T-helper 2 cell treated with Interferon-gamma antibody and Interleukin-4, amounts not matched to agents 100 ng/mL and 5 ng/mL, for 36 hours (primary cell): ENCODE data around the gene PTPRT. TPM values are rescaled to one million over a fixed set of nuclear protein-coding genes. Genes with fewer than 3 reads are reported as not detected.
"Not testable (repeated sequence)": the region's sequence is repeated elsewhere in the genome, so short reads cannot be mapped to it uniquely, and the experiment has no call there.

ENCODE experiments used
- intact Hi-C: fragments of 100-400 bp; cut with micrococcal nuclease; formaldehyde crosslinking; loops from one replicate; pipeline ENCODE4 v1.15.1; 2023
- total RNA-seq: library from RNA; stranded (reverse); gene quantifications from 2 replicates; pipeline ENCODE4 v1.2.3, GENCODE V29; 2022

Gene PTPRT
- total RNA-seq, 1 donor from 2014 or later = not detected

GRCh38 chr20:42919316-42919715 lies 270.4 kb downstream of the PTPRT start:
- intact Hi-C loops = no loop called here

GRCh38 chr20:42915081-42915480 lies 274.6 kb downstream of the PTPRT start:
- intact Hi-C loops = no loop called here

GRCh38 chr20:42914302-42914701 lies 275.4 kb downstream of the PTPRT start:
- intact Hi-C loops = no loop called here

- intact Hi-C loops = not testable (repeated sequence)
Measured at GRCh38 chr20:42910808-42911207, 278.9 kb downstream of the PTPRT start.

GRCh38 chr20:42907730-42908129 lies 282.0 kb downstream of the PTPRT start:
- intact Hi-C loops = no loop called here

GRCh38 chr20:42906120-42906519 lies 283.6 kb downstream of the PTPRT start:
- intact Hi-C loops = no loop called here

GRCh38 chr20:42902509-42902908 lies 287.2 kb downstream of the PTPRT start:
- intact Hi-C loops = no loop called here

GRCh38 chr20:42901689-42902440 lies 287.8 kb downstream of the PTPRT start:
- intact Hi-C loops = no loop called here

- intact Hi-C loops = not testable (repeated sequence)
Measured at GRCh38 chr20:42900764-42901163, 288.9 kb downstream of the PTPRT start.

GRCh38 chr20:42895020-42895419 lies 294.7 kb downstream of the PTPRT start:
- intact Hi-C loops = no loop called here

- intact Hi-C loops = no loop called here
Measured at GRCh38 chr20:42894483-42894882, 295.2 kb downstream of the PTPRT start.

GRCh38 chr20:42889517-42889916 lies 300.2 kb downstream of the PTPRT start:
- intact Hi-C loops = no loop called here

GRCh38 chr20:42887281-42887680 lies 302.4 kb downstream of the PTPRT start:
- intact Hi-C loops = no loop called here

- intact Hi-C loops = no loop called here
Measured at GRCh38 chr20:42886801-42887200, 302.9 kb downstream of the PTPRT start.

- intact Hi-C loops = no loop called here
Measured at GRCh38 chr20:42886046-42886445, 303.7 kb downstream of the PTPRT start.

- intact Hi-C loops = no loop called here
Measured at GRCh38 chr20:42875581-42875980, 314.1 kb downstream of the PTPRT start.

- intact Hi-C loops = no loop called here
Measured at GRCh38 chr20:42873259-42873658, 316.4 kb downstream of the PTPRT start.

- intact Hi-C loops = no loop called here
Measured at GRCh38 chr20:42864116-42864515, 325.6 kb downstream of the PTPRT start.

GRCh38 chr20:42862446-42862845 lies 327.3 kb downstream of the PTPRT start:
- intact Hi-C loops = no loop called here

GRCh38 chr20:42857446-42857845 lies 332.3 kb downstream of the PTPRT start:
- intact Hi-C loops = no loop called here

- intact Hi-C loops = no loop called here
Measured at GRCh38 chr20:42855896-42856295, 333.8 kb downstream of the PTPRT start.

- intact Hi-C loops = no loop called here
Measured at GRCh38 chr20:42852691-42853090, 337.0 kb downstream of the PTPRT start.

- intact Hi-C loops = no loop called here
Measured at GRCh38 chr20:42846784-42847490, 342.8 kb downstream of the PTPRT start.
